GM12891 (cell line): Measurements from ENCODE around the gene SNRPN.

Experiments
- POLR2A ChIP-seq: IDR thresholded peaks from 2 replicates; pipeline ENCODE4 v1.6.1; 2011; ENCODE audit warnings: low read depth, low read length, control low read depth
- POLR2AphosphoS5 ChIP-seq: IDR thresholded peaks from 2 replicates; pipeline ENCODE4 v1.6.1; 2011; ENCODE audit warnings: low read depth, low read length, control low read depth
- SPI1 ChIP-seq: IDR thresholded peaks from 2 replicates; pipeline ENCODE4 v1.6.1; 2011; ENCODE audit warnings: low read depth, low read length, control low read depth
- TAF1 ChIP-seq: IDR thresholded peaks from 2 replicates; pipeline ENCODE4 v1.6.1; 2011; ENCODE audit warnings: low read depth, low read length, control low read depth

GRCh38 chr15:24945711-24946110 is 9.1 kb upstream of the SNRPN start:
- no peak for TF ChIP-seq POLR2A
- no peak for TF ChIP-seq POLR2AphosphoS5
- no peak for TF ChIP-seq SPI1
- no peak for TF ChIP-seq TAF1
